Stomach (tissue), 9 donors: ENCODE measurements around the gene PTPN14. TPM values are rescaled to one million over a fixed set of nuclear protein-coding genes. Genes with fewer than 3 reads are reported as not detected.
"Not testable (repeated sequence)": the region's sequence is repeated elsewhere in the genome, so short reads cannot be mapped to it uniquely, and the experiment has no call there.

Source experiments
- DNase-seq, 2 donors: peaks; one replicate each; pipeline versions ENCODE4 v3.0.0 to v3.0.0-alpha.2; 2013 to 2019
- H3K27ac ChIP-seq, 5 donors: fragments of 200-600 bp in 4 of 5; sonication (generic) in 4 of 5; one replicate each; pipeline ENCODE4 v1.5.1; 2013 to 2019; ENCODE audit warnings: mild to moderate bottlenecking in 1 of 5, moderate library complexity in 1 of 5
- H3K27me3 ChIP-seq, 3 donors: fragments of 200-600 bp; sonication (generic); one replicate each; pipeline ENCODE4 v1.5.1; 2017 to 2019; ENCODE audit warnings: mixed run types in 1 of 3
- H3K36me3 ChIP-seq, 4 donors: fragments of 200-600 bp; sonication (generic); 1 replicate in 3 of 4; 2 replicates in 1 of 4; pipeline ENCODE4 v1.5.1; 2016 to 2019
- H3K4me1 ChIP-seq, 4 donors: fragments of 200-600 bp; sonication (generic); one replicate each; pipeline ENCODE4 v1.5.1; 2016 to 2019
- H3K4me3 ChIP-seq, 4 donors: fragments of 200-600 bp; sonication (generic) in 3 of 4; one replicate each; pipeline ENCODE4 v1.5.1; 2016 to 2019; ENCODE audit warnings: mild to moderate bottlenecking in 1 of 4
- H3K9me3 ChIP-seq, 4 donors: fragments of 200-600 bp; sonication (generic); one replicate each; pipeline ENCODE4 v1.5.1; 2016 to 2019
- CTCF ChIP-seq, 7 experiments: fragments of 450-650 bp in 4 of 7; fragments of 200-600 bp in 3 of 7; sonication (generic) in 3 of 7; IDR thresholded peaks; one replicate each; pipeline ENCODE4 v1.5.1; 2016 to 2019; ENCODE audit warnings: antibody characterized with exemption in 7 of 7, control low read depth in 2 of 7, mild to moderate bottlenecking in 1 of 7
- EP300 ChIP-seq: sonication (generic); formaldehyde crosslinking; IDR thresholded peaks from one replicate; pipeline ENCODE4 v1.6.1; 2017; ENCODE audit warnings: antibody characterized with exemption
- POLR2A ChIP-seq, 4 donors: fragments of 450-650 bp; IDR thresholded peaks; one replicate each; pipeline ENCODE4 v1.6.1; 2016; ENCODE audit warnings: antibody characterized with exemption in 4 of 4, control low read depth in 2 of 4, mild to moderate bottlenecking in 1 of 4, moderate library complexity in 1 of 4
- POLR2AphosphoS5 ChIP-seq, 3 donors: sonication (generic); formaldehyde crosslinking; IDR thresholded peaks; one replicate each; pipeline ENCODE4 v1.6.1; 2016; ENCODE audit warnings: antibody characterized with exemption in 3 of 3
- WGBS, 5 donors: extraction: QIAGEN DNeasy Blood & Tissue Kit in 3 of 5; methylation state at CpG; one replicate each; pipeline versions ENCODE4 v1.1.5 to v1.1.7; 2013 to 2018; 5-methylcytosine and 5-hydroxymethylcytosine counted together
- intact Hi-C: fragments of 100-400 bp; cut with DNase I; formaldehyde crosslinking; loops from one replicate; pipeline ENCODE4 v1.15.1; 2023; ENCODE audit warnings: low total_unique reads
- polyA plus RNA-seq, 3 donors: library from polyadenylated mRNA; stranded (reverse); fragments of 200-250 nt; gene quantifications; one replicate each; pipeline ENCODE4 v1.2.3, GENCODE V29; 2013
- total RNA-seq, 5 donors: library from RNA; depleted of rRNA; stranded (reverse); fragments of >200 nt; gene quantifications; one replicate each; pipeline versions ENCODE4 v1.1.0 to v1.2.3, GENCODE V29; 2014 to 2016
- donor health status: healthy with polysubstance abuse.
- donor health status: Bipolar disorder and iron deficiency.
- donor health status: healthy.

PTPN14 gene
- total and polyA plus RNA-seq, 8 donors = 1.7 to 44.6 (median 9.8) TPM

- no peak for DNase-seq
- peaks cover 0 to under 1% (median under 1%) of the 10 kb centered on the region in 4 donors for H3K4me1 ChIP-seq
- peak overlapping the region in 1 of 5 donors; percentile 12 for H3K27ac ChIP-seq
- H3K4me3 ChIP-seq = no peak overlapping the region
- no peaks in the 10 kb centered on the region for H3K9me3 ChIP-seq
- H3K27me3 ChIP-seq = no peaks in the 10 kb centered on the region
- no peak for TF ChIP-seq CTCF (IDR thresholded peaks at IDR 0.05)
- no peak for TF ChIP-seq POLR2A (IDR thresholded peaks at IDR 0.05)
- no peak for TF ChIP-seq EP300
- TF ChIP-seq POLR2AphosphoS5 (IDR thresholded peaks at IDR 0.05) = no peak
- peaks cover 17 to 53% (median 42%) of the 10 kb centered on the region in 4 donors for H3K36me3 ChIP-seq
- 30 to 69% (median 47%) methylated on average over 2 of the region's 2 CpGs for WGBS, 5 donors
- intact Hi-C loops = no loop called here
Observed at GRCh38 chr1:214397497-214397896, 153.9 kb downstream of the PTPN14 start.

DNA sequence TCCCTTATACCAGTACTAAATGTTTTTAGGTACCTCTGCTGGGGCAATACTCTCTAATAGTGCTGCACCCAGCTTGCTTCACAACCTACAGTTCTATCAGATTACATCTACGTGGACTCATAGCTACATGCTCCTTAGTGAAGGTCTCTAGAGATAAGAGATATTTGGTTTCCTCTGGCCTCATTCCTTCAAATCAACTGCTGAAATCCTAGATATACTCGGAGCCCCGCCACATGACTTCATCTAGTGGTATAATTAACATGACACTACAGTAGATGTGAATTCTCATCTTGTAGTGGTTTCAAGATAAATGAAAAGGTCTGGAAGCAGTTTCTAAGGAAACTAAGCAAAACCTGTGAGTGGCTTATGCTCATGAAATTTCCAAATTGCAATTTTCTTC is 155.1 kb downstream of the PTPN14 start:
- Histone ChIP-seq H3K4me1 (no peaks in the 10 kb centered on the region), H3K4me3 (no peak overlapping the region), H3K9me3 (no peaks in the 10 kb centered on the region), H3K27me3 (no peaks in the 10 kb centered on the region), H3K27ac (peak overlapping the region in 1 of 5 donors; percentile 55), H3K36me3 (peaks cover 20 to 59% (median 47%) of the 10 kb centered on the region in 4 donors)
- WGBS, 5 donors = 57 to 73% (median 67%) methylated on average over 3 of the region's 3 CpGs
- DNase-seq = no peak
- intact Hi-C loops = no loop called here
- TF ChIP-seq EP300 = no peak
- no peak for TF ChIP-seq CTCF (IDR thresholded peaks at IDR 0.05)
- TF ChIP-seq POLR2AphosphoS5 (IDR thresholded peaks at IDR 0.05) = no peak
- TF ChIP-seq POLR2A (IDR thresholded peaks at IDR 0.05) = no peak

- H3K9me3 ChIP-seq, H3K27ac ChIP-seq, H3K4me3 ChIP-seq, intact Hi-C loops, H3K4me1 ChIP-seq, H3K27me3 ChIP-seq, DNase-seq: not testable (repeated sequence)
- 79 to 83% (median 79%) methylated on average over 5 of the region's 5 CpGs for WGBS, 5 donors
- H3K36me3 ChIP-seq = peaks cover 20 to 62% (median 40%) of the 10 kb centered on the region in 4 donors
Observed at GRCh38 chr1:214394569-214394968, 156.8 kb downstream of the PTPN14 start.

DNA sequence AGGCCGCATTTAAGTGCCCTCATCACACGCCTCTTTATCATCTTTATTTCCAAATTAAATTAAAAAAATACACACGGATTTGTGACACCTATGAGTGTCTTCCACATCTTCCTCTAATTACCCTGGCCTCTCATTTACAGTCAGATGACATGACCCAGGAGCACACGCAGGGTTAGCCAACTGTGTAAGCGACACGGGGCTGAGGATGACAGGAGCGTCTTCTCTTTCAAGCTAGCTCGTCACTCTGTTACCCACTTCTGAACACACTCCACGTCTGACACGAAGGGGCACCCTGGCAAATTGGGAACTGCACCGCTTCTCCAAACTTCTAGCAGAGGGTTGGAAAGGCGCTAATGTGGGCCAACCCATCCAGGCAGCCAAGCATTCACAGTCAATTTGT is 158.3 kb downstream of the PTPN14 start:
- intact Hi-C loops = no loop called here
- H3K4me3 ChIP-seq = no peak overlapping the region
- H3K27ac ChIP-seq = no peak overlapping the region
- 87 to 93% (median 88%) methylated on average over 12 of the region's 12 CpGs for WGBS, 5 donors
- H3K36me3 ChIP-seq = peaks cover 20 to 52% (median 36%) of the 10 kb centered on the region in 4 donors
- no peaks in the 10 kb centered on the region for H3K27me3 ChIP-seq
- H3K9me3 ChIP-seq = no peaks in the 10 kb centered on the region
- TF ChIP-seq POLR2AphosphoS5 (IDR thresholded peaks at IDR 0.05) = no peak
- no peak for TF ChIP-seq POLR2A (IDR thresholded peaks at IDR 0.05)
- TF ChIP-seq EP300 = no peak
- no peak for TF ChIP-seq CTCF (IDR thresholded peaks at IDR 0.05)
- H3K4me1 ChIP-seq = no peaks in the 10 kb centered on the region
- no peak for DNase-seq

GRCh38 chr1:214391873-214392645 is 159.3 kb downstream of the PTPN14 start:
- H3K4me1 ChIP-seq = no peaks in the 10 kb centered on the region
- WGBS, 5 donors = 83 to 93% (median 91%) methylated on average over 12 of the region's 12 CpGs
- TF ChIP-seq CTCF (IDR thresholded peaks at IDR 0.05) = no peak
- no peak for TF ChIP-seq EP300
- TF ChIP-seq POLR2A (IDR thresholded peaks at IDR 0.05) = no peak
- TF ChIP-seq POLR2AphosphoS5 (IDR thresholded peaks at IDR 0.05) = no peak
- H3K4me3 ChIP-seq = no peak overlapping the region
- no peak overlapping the region for H3K27ac ChIP-seq
- H3K9me3 ChIP-seq = no peaks in the 10 kb centered on the region
- intact Hi-C loops = no loop called here
- DNase-seq = no peak
- no peaks in the 10 kb centered on the region for H3K27me3 ChIP-seq
- peaks cover 20 to 54% (median 38%) of the 10 kb centered on the region in 4 donors for H3K36me3 ChIP-seq
